Activated naive CD8-positive, alpha-beta T cell treated with anti-CD3 and anti-CD28 coated beads, Interleukin-2, amount 50 U/mL, for 16 hours (primary cell): Measurements from ENCODE around the gene DHRS9.
"Not testable (repeated sequence)": the region's sequence is repeated elsewhere in the genome, so short reads cannot be mapped to it uniquely, and the experiment has no call there.

Experiments
- DNase-seq: peaks from one replicate; pipeline ENCODE4 v3.0.0-alpha.2; 2020; ENCODE audit warnings: low read depth, low spot score

DHRS9 gene

DNA sequence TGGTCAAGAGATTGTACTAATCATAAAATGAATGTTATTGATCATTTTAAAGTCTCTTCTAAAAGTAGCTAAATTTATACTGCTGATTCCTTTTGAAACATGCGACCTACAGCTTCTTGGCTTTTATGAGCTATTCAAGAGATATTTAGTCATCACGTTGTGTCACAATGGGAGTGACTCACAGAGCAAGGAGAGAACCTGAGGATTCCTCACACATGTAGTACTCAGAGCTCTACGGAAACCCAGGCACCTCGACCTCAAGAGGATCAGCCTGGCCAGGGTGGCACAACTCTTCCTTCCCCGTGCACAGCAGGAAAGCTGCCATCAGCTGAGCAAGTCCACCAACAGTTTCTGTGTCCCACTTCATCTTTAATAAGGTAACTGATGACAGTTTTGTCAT is at the start of gene DHRS9:
TSS of gene DHRS9 (plus strand) at position 223 of the 400 bp plus-strand sequence. CDS start 12,019 bp downstream, outside the sequence.
- DNase-seq = no peak

- DNase-seq = no peak
Observed at GRCh38 chr2:169023161-169023560, 46.2 kb upstream of the DHRS9 start.

- no peak for DNase-seq
Observed at GRCh38 chr2:169026056-169026455, 43.3 kb upstream of the DHRS9 start.

DNA sequence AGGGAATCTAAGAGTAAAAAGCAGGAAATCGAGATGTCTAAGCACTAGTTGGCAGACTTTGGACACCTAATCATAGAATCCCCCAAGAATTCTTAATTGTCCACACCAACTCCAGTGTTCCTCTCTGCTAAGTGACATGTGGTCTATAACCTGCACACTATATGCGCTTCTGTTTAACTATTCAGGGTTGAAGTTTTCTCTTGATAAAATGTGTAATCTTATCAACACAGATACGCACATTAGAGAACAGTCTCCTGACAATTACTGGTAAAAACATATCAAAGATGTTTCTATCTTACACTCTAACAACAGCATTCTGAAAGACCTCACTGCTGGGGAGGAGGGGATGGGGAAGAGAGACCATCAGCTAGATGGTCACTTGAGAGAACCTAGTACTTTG is 42.1 kb upstream of the DHRS9 start:
- DNase-seq = no peak

DNA sequence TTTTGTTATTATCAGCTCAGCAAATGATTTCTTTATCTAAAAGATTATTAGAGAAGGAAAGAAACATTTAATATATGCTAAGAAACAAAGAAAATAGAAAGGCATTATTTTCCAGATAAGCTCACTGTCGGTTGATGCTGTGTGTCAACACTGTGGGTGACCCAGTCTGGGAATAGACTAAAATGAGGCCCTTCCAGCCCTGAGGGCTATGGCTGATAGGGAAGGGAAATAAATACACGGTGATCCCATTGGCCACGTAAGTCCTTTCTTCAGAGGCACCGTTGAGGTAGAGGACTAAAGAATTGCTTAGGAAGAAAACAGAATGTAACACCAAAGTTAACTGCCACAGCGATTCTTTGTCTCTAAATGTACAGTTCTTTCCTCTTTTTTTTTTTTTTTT is 40.0 kb upstream of the DHRS9 start:
- no peak for DNase-seq

GRCh38 chr2:169031202-169031601 is 38.2 kb upstream of the DHRS9 start, which contains the start of gene ABCB11:
TSS of gene ABCB11 (minus strand) at chr2:169031324. CDS start at chr2:169018125, 13,199 bp downstream.
- DNase-seq = no peak

- DNase-seq = no peak
Observed at GRCh38 chr2:169034256-169034655, 35.1 kb upstream of the DHRS9 start.

DNA sequence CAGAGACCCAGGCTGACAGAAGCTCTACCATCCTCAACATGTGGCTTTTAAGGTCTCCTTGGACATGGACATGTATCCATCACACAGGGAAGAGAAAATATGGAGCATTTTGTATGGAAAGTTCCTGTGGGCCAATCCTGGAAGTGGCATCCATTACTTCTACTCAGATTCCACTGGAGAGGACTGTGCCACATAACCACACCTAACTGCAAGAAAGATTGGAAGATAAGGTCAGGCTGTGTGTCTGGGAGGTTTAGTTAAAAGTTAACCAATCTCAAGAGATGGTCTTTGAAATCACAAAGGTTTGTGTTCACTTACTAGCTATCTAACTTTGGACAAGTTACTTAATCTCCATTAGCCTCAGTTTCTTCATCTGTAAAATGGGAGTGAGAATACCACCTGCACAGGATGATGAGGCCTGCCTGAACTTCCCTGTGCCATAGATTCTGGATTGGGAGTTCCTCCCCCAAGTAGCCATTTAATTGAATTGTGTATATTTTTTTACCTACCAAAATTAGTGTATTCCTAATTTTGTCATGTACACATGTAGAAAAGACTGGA is 34.3 kb upstream of the DHRS9 start:
- no peak for DNase-seq

GRCh38 chr2:169035887-169036286 is 33.5 kb upstream of the DHRS9 start:
- DNase-seq = no peak

DNA sequence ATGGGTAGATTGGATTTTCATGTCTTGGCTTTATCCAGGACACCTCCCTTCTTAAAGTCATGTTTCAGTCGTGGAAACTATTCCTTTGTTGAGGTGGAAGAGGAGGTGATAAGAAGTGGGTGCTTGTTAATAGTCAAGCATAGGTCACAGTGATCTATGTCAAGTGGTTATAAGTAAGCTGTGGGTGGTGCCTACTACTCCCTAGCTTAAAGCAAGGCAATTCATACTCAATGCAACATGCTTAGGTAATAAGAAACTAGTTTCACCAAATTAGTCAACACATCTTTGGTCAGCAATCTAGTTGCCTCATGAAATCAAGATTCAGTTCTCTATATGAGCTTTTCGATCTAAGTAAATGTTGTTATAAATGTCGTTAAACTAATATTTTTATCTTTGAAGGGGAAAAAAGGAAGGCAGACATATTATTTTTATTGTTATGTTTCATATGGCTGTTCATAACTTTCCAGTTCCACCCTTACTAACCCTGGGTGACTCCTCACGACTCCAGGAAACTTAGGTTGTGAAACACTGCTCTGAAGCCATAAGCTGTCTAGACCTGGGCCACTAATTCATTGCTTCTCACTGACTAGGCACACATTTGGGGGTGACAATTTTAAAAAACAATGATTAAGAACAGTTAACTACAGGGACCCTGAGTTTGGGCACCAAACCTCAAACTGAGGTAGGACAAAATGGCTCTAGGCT is 32.5 kb upstream of the DHRS9 start:
- no peak for DNase-seq

GRCh38 chr2:169038338-169038757 is 31.0 kb upstream of the DHRS9 start:
- no peak for DNase-seq

GRCh38 chr2:169039702-169040101 is 29.7 kb upstream of the DHRS9 start:
- no peak for DNase-seq

- no peak for DNase-seq
Observed at GRCh38 chr2:169041594-169041993, 27.8 kb upstream of the DHRS9 start.

DNA sequence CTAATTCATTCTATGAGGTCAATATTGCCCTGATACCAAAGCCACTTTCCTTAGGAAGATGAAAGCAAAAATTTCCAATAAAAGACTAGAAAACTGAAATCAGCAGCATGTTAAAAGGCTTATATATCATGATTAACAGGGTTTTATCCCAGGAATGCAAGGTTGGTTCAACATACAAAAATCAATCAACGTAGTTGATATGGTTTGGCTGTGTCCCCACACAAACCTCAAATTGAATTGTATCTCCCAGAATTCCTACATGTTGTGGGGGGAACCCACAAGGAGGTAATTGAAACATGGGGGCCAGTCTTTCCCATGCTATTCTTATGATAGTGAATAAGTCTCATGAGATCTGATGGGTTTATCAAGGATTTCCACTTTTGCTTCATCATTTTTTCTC is 26.5 kb upstream of the DHRS9 start:
- DNase-seq = no peak

DNA sequence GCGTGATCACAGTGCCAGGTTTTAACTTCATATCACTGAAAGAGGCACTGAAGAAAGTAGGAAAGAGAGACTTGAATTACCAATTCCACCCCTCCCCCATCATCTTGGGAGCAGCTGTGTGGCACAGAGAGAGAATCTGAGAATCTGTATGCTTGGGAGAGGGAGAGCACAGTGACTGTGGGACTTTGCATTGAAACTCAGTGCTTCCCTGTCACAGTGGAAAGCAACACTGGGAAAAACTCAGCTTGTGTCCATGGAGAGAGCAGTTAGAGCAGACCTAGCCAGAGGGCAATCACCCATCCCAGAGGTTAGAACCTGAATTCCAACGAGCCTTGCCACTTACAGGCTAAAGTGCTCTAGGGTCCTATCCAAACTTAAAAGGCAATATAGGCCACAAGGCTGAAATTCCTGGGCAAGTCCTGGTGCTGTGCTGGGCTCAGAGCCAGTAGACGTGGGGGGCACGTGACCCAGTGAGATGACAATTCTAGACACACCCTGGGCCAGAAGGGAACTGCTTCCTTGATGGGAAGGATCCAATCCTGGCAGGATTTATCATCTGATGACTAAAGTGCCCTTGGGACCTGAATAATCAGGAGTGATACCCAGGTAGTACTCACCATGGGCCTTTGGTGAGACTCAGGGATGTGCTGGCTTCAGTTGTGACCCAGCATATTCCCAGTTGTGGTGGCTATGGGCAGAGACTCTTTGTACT is 22.8 kb upstream of the DHRS9 start:
- no peak for DNase-seq

- DNase-seq = no peak
Observed at GRCh38 chr2:169047256-169048250, 21.8 kb upstream of the DHRS9 start.

DNA sequence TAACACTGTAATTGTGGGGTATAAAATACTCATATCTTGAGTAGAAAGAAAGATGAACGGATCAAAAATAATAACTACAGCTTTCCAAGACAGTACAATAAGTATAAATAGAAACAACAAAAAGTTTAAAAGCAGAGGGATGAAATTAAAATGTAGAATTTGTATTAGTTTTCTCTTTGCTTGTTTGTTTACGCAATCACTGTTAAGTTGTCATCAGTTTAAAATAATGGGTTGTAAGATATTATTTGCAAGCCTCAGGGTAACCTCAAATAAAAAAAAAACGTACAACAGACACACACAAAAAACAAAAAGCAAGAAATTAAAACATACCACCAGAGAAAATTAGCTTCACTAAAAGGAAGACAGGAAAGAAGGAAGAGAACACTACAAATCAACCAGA is 20.2 kb upstream of the DHRS9 start:
- DNase-seq = no peak

DNA sequence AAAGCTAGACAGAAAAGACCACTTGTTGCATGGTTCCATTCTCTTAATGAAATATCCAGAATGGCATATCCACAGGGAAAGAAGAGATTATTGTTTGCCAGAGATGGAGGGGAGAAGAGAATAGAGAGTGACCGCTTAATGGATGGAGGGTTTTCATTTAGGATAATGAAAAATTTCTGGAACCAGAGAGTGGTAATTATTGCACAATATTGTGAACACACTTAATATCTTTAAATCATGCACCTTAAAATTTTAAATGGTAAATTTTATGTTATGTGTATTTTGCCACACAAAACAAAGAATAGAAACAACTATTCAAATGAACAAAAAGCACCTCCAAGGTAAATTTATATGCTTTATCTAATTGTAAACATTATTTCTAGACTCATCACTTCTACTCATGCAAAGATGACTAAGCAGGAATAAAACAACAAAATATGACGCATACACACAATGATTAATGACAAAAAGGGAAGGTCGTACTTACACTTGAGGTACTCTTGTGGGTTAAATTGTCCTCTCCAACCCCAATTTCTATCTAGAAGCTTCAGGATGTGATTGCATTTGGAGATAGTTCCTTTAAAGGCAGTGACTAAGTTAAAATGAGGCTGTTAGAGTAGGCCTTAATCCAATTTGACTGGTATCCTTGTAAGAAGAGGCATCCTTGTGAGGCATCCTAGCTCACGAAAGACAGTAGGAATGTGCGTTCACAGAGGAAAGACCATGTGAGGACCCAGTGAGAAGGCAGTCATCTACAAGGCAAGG is 18.7 kb upstream of the DHRS9 start:
- no peak for DNase-seq

GRCh38 chr2:169054575-169054974 is 14.8 kb upstream of the DHRS9 start:
- not testable (repeated sequence) for DNase-seq

DNA sequence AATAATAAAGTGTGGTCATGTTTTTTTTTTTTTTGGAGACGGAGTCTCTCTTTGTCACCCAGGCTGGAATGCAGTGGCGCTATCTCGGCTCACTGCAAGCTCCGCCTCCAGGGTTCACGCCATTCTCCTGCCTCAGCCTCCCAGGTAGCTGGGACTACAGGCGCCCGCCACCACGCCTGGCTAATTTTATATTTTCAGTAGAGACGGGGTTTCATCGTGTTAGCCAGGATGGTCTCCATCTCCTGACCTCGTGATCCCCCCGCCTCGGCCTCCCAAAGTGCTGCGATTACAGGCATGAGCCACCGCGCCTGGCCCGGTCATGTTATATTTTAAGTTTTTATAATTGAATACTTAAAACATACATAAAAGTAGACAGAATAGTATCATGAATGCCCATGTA is 5.2 kb upstream of the DHRS9 start:
- not testable (repeated sequence) for DNase-seq

DNA sequence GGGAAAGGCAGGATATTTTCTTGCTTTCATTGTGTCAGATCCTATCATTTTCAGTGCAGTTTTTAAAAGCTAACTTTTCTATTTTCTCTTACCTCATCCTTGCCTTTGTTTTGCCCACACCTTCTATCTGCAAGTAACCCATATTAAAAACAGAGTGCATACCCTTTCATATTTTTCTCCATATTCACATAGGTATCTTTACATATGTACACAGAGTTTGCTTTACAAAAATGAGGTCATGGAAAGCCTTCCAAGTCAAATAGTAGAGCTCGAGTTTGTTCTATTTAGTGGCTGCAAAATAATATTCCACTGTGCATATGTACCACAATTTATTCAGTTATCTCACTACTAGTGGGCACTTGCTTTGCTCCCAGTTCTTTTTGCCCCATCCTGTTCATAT is 3.9 kb upstream of the DHRS9 start:
- no peak for DNase-seq
